PC-9 (cell line): ENCODE measurements around the gene HEBP2.

Experiments
- CTCF ChIP-seq: fragments of 200-600 bp; sonication (generic); conservative IDR thresholded peaks from 2 replicates; pipeline ENCODE4 v1.6.1; 2017; ENCODE audit warnings: mixed run types, antibody characterized with exemption, mild to moderate bottlenecking, moderate library complexity
- EZH2 ChIP-seq: fragments of 200-600 bp; sonication (generic); IDR thresholded peaks from 2 replicates; pipeline ENCODE4 v1.8.0; 2017; ENCODE audit warnings: antibody characterized with exemption, low read depth

GRCh38 chr6:138386897-138387296 lies 17.1 kb upstream of the HEBP2 start:
- TF ChIP-seq CTCF, result no peak
- no peak for TF ChIP-seq EZH2
